Subcutaneous preadipocyte (primary cell): ENCODE data around the gene AREG. TPM values are rescaled to one million over a fixed set of nuclear protein-coding genes. Genes with fewer than 3 reads are reported as not detected.

Experiments
- total RNA-seq: library from RNA; depleted of rRNA; stranded (reverse); fragments of >200 nt; gene quantifications from 2 replicates; pipeline ENCODE4 v1.2.3, GENCODE V29; 2012

Gene AREG, protein sequence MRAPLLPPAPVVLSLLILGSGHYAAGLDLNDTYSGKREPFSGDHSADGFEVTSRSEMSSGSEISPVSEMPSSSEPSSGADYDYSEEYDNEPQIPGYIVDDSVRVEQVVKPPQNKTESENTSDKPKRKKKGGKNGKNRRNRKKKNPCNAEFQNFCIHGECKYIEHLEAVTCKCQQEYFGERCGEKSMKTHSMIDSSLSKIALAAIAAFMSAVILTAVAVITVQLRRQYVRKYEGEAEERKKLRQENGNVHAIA
- 0.37 and 4.7 TPM in 2 replicates for total RNA-seq

DNA sequence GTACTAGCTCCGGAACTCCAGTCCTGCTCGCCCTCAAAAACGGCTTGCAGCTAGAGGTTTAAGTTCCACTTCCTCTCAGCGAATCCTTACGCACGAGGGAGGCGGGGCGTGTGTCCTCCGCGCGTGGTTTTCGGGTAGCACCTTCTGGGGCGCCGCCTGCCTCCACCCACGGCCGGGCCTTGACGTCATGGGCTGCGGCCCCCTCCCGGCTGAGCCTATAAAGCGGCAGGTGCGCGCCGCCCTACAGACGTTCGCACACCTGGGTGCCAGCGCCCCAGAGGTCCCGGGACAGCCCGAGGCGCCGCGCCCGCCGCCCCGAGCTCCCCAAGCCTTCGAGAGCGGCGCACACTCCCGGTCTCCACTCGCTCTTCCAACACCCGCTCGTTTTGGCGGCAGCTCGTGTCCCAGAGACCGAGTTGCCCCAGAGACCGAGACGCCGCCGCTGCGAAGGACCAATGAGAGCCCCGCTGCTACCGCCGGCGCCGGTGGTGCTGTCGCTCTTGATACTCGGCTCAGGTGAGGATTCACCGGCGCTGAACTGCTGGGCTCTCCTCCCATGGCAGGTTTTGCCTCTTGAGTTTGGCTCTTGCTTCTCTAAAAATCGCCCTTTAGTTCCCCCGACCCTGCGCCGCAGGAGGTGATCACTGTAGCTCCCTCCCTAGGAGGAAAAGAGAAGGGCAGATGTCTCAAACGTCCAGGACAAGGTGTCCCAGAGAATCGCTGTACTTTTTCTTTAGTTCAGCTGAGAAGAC is at the start of gene AREG:
Gene AREG, plus strand, starts transcription at position 246 of the 752 bp plus-strand sequence. Its CDS starts 210 bp downstream, at position 456.

Other genes with a start within 250 kb of the AREG start
- 0.73 and 21.3 TPM in 2 replicates for gene EPGN, start 136.7 kb upstream of the AREG start, total RNA-seq
- 0.73 and 13.5 TPM in 2 replicates for gene EREG, start 80.0 kb upstream of the AREG start, total RNA-seq